Uterus (tissue), 2 donors: Measurements from ENCODE around the gene KIF3B.
"Not testable (repeated sequence)": the region's sequence is repeated elsewhere in the genome, so short reads cannot be mapped to it uniquely, and the experiment has no call there.

Experiments used
- POLR2A ChIP-seq, 2 donors: fragments of 450-650 bp; IDR thresholded peaks; one replicate each; pipeline ENCODE4 v1.6.1; 2016; ENCODE audit warnings: antibody characterized with exemption in 2 of 2, mild to moderate bottlenecking in 1 of 2, moderate library complexity in 1 of 2
- TF ChIP-seq, protein P1 (sequence below), 4 experiments: fragments of 200-600 bp in 2 of 4; fragments of 450-650 bp in 2 of 4; sonication (generic) in 2 of 4; IDR thresholded peaks; one replicate each; pipeline ENCODE4 v1.5.1; 2016 to 2019; ENCODE audit warnings: antibody characterized with exemption in 4 of 4, mild to moderate bottlenecking in 2 of 4, moderate library complexity in 1 of 4

DNA sequence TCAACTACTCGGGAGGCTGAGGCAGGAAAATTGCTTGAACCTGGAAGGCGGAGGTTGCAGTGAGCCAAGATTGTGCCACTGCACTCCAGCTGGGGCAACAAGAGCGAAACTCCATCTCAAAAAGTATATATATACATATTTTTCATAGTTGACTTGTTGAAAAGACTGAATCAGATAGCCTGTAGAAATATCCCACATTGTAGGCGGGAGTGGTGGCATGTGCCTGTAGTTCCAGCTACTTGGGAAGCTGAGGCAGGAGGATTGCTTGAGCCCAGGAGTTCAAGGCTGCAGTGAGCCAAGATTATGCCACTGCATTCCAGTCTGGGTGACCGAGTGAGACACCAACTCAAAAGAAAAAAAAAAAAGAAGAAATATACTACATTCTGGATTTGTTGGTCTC is 46.3 kb downstream of the KIF3B start:
- TF ChIP-seq, protein P1, sequence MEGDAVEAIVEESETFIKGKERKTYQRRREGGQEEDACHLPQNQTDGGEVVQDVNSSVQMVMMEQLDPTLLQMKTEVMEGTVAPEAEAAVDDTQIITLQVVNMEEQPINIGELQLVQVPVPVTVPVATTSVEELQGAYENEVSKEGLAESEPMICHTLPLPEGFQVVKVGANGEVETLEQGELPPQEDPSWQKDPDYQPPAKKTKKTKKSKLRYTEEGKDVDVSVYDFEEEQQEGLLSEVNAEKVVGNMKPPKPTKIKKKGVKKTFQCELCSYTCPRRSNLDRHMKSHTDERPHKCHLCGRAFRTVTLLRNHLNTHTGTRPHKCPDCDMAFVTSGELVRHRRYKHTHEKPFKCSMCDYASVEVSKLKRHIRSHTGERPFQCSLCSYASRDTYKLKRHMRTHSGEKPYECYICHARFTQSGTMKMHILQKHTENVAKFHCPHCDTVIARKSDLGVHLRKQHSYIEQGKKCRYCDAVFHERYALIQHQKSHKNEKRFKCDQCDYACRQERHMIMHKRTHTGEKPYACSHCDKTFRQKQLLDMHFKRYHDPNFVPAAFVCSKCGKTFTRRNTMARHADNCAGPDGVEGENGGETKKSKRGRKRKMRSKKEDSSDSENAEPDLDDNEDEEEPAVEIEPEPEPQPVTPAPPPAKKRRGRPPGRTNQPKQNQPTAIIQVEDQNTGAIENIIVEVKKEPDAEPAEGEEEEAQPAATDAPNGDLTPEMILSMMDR (IDR thresholded peaks at IDR 0.05) = not testable (repeated sequence)
- not testable (repeated sequence) for TF ChIP-seq POLR2A (IDR thresholded peaks at IDR 0.05)
